Body of pancreas (tissue), 4 donors: Measurements from ENCODE around the gene SLC12A7. TPM values are rescaled to one million over a fixed set of nuclear protein-coding genes. Genes with fewer than 3 reads are reported as not detected.

Experiments
- ATAC-seq: fragments of 150-250 bp; one replicate; pipeline ENCODE4 v1.9.1; 2016
- DNase-seq, 4 donors: peaks; one replicate each; pipeline ENCODE4 v3.0.0-alpha.2; 2019
- H3K27ac ChIP-seq, 4 donors: fragments of 200-600 bp; sonication (generic); 1 replicate in 3 of 4; 2 replicates in 1 of 4; pipeline versions ENCODE4 v1.5.1 to v1.6.1; 2016 to 2019; ENCODE audit warnings: mild to moderate bottlenecking in 1 of 4, mixed read lengths in 1 of 4, moderate library complexity in 1 of 4
- H3K27me3 ChIP-seq, 2 donors: fragments of 200-600 bp; sonication (generic); one replicate each; pipeline ENCODE4 v1.6.0; 2016; ENCODE audit warnings: mild to moderate bottlenecking in 1 of 2
- H3K36me3 ChIP-seq, 2 donors: fragments of 200-600 bp; sonication (generic); replicated peaks in 1 of 2; 2 replicates each; pipeline ENCODE4 v1.5.1; 2016; ENCODE audit warnings: low read depth in 2 of 2; ENCODE audit not compliant: insufficient read depth in 1 of 2
- H3K4me1 ChIP-seq: fragments of 200-600 bp; sonication (generic); one replicate; pipeline ENCODE4 v1.6.0; 2016
- H3K4me3 ChIP-seq, 2 donors: fragments of 200-600 bp; sonication (generic); 1 replicate in 1 of 2; 2 replicates in 1 of 2; pipeline ENCODE4 v1.5.1; 2016 to 2019
- H3K9me3 ChIP-seq, 3 donors: fragments of 200-600 bp; sonication (generic); 1 replicate in 2 of 3; 2 replicates in 1 of 3; pipeline ENCODE4 v1.5.1; 2016
- CTCF ChIP-seq, 7 experiments: fragments of 450-650 bp in 4 of 7; fragments of 200-600 bp in 3 of 7; sonication (generic) in 3 of 7; IDR thresholded peaks; one replicate each; pipeline ENCODE4 v1.5.1; 2016 to 2019; ENCODE audit warnings: antibody characterized with exemption in 7 of 7
- POLR2A ChIP-seq, 3 donors: fragments of 450-650 bp; IDR thresholded peaks; one replicate each; pipeline ENCODE4 v1.6.1; 2016; ENCODE audit warnings: antibody characterized with exemption in 3 of 3, mild to moderate bottlenecking in 2 of 3
- WGBS, 2 donors: methylation state at CpG; one replicate each; pipeline ENCODE4 v1.1.5; 2017; 5-methylcytosine and 5-hydroxymethylcytosine counted together
- intact Hi-C: fragments of 100-400 bp; cut with DNase I; formaldehyde crosslinking; loops from one replicate; pipeline ENCODE4 v1.15.1; 2023
- total RNA-seq, 2 donors: library from RNA; depleted of rRNA; stranded (reverse); fragments of >200 nt; gene quantifications; one replicate each; pipeline ENCODE4 v1.1.0, GENCODE V29; 2016

The SLC12A7 gene
- total RNA-seq, 2 donors from 2014 or later, result 35.5 to 42.8 TPM

DNA sequence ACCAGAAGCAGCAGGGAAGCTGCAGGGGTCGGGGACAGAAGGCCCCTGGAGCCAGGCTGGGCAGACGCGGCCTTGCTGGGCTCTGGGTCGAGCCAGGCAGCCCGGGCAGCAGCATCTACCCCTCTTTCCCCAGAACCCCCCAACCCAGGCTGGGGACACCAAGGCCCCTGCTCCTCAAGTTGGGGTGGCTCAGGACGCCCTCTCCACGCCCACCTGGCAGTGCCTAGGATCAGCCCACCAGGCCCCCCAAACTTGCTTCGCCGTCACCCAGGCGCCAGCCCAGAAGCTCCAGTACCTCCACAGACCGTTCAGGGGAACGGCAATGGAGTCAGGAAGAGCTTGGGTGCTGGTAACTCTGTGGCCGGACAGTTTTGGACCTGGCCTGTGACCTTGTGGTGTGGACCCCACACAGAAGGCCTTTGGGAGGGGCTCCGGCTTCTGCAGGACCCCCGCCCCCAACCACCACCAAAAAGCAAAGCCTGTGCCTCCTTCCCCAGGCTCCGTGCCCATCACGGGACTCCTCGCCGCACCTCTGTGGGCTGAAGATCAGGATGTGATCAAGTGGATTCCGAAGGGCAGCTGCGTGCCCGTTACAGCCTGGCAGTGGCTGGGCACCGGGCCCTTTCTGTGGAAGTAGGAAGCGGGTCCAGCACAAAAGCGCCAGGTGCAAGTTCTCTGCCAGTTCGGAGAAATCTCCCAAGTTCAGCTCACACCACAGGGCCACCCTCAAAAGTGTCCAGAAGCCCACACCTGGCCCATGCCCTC lies 2.1 kb downstream of the SLC12A7 start:
- Histone ChIP-seq H3K27me3 (no peaks in the 10 kb centered on the region), H3K27ac (peak overlapping the region; percentile 74 to 93 (median 90)), H3K36me3 (no peaks in the 10 kb centered on the region), H3K4me3 (no peak overlapping the region), H3K4me1 (peaks cover 79% of the 10 kb centered on the region), H3K9me3 (no peaks in the 10 kb centered on the region)
- DNase-seq (peak in 1 of 4 donors; percentile 46), ATAC-seq (no peak)
- 47 to 66% methylated on average over 11 to 26 of the region's 26 CpGs for WGBS, 2 donors
- intact Hi-C loops, result no loop called here
- TF ChIP-seq POLR2A (IDR thresholded peaks at IDR 0.05) (no peak), CTCF (IDR thresholded peaks at IDR 0.05) (no peak)

GRCh38 chr5:1108865-1109174 lies 3.0 kb downstream of the SLC12A7 start:
- TF ChIP-seq CTCF (IDR thresholded peaks at IDR 0.05), result no peak
- no peak for TF ChIP-seq POLR2A (IDR thresholded peaks at IDR 0.05)
- H3K4me1 ChIP-seq, result peaks cover 85% of the 10 kb centered on the region
- intact Hi-C loops, result no loop called here
- DNase-seq (peak in 1 of 4 donors; percentile 47), ATAC-seq (no peak)
- H3K36me3 ChIP-seq, result no peaks in the 10 kb centered on the region
- H3K4me3 ChIP-seq, result no peak overlapping the region
- H3K27ac ChIP-seq, result peak overlapping the region in 3 of 4 donors; percentile 87 to 93 (median 92)
- 60 to 68% methylated on average over 2 to 10 of the region's 11 CpGs for WGBS, 2 donors
- H3K9me3 ChIP-seq, result no peaks in the 10 kb centered on the region
- H3K27me3 ChIP-seq, result no peaks in the 10 kb centered on the region

GRCh38 chr5:1108023-1108864 lies 3.6 kb downstream of the SLC12A7 start:
- ATAC-seq (no peak), DNase-seq (no peak)
- Histone ChIP-seq H3K4me1 (peaks cover 85% of the 10 kb centered on the region), H3K36me3 (no peaks in the 10 kb centered on the region), H3K9me3 (no peaks in the 10 kb centered on the region), H3K4me3 (no peak overlapping the region), H3K27ac (peak overlapping the region in 3 of 4 donors; percentile 49 to 92 (median 87)), H3K27me3 (no peaks in the 10 kb centered on the region)
- WGBS, 2 donors, result 73 to 86% methylated on average over 20 to 39 of the region's 39 CpGs
- intact Hi-C loops, result no loop called here
- TF ChIP-seq CTCF (IDR thresholded peaks at IDR 0.05) (no peak), POLR2A (IDR thresholded peaks at IDR 0.05) (no peak)

DNA sequence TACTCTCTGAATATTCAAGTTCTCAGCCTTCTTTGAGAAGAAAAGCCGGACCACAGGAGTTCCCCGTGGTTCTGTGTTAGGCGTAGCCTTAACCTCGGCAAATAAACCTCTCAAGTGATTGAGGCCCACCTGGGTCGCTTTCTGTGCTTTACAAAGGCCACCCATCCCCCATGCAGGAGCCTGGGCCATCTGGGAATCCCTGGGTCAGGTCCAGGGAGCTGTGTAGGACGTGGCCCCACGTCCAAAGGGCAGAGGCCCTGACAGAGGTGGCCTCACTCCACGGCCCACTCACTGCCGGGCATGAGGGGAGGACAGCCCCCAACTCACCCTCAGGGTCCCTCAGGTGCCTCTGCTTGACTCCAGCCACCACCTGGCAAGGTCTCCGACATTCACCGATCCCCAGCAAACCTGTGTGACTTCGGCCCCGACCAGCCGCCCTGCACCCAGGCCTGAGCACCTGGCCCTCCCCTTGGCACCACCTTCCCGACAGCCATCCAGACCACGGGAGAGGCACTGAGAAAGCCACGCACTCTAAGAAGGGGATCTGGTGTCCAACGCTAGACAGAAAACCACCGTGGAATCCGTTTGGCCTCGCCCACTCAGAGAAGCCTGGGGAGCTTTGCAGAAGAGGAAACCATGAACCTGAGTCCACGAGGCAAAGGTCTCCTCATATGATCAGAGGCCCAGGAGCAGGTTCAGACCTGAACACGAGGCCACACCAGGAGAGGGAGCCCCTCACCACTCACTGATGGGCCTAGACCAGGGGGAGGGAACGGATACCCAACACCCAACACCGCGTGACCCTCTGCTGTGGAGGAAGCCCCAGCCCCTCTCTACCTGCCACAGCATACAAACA lies 4.5 kb downstream of the SLC12A7 start:
- H3K27ac ChIP-seq, result peak overlapping the region; percentile 5 to 92 (median 68)
- H3K36me3 ChIP-seq, result no peaks in the 10 kb centered on the region
- no peaks in the 10 kb centered on the region for H3K9me3 ChIP-seq
- no peak for TF ChIP-seq POLR2A (IDR thresholded peaks at IDR 0.05)
- TF ChIP-seq CTCF (IDR thresholded peaks at IDR 0.05), result peak in 1 of 7 experiments; percentile 8
- intact Hi-C loops, result no loop called here
- ATAC-seq (no peak), DNase-seq (no peak)
- WGBS, 2 donors, result 61 to 72% methylated on average over 19 to 26 of the region's 26 CpGs
- H3K27me3 ChIP-seq, result no peaks in the 10 kb centered on the region
- no peak overlapping the region for H3K4me3 ChIP-seq
- peaks cover 83% of the 10 kb centered on the region for H3K4me1 ChIP-seq
